Astrocyte of the spinal cord (primary cell): ENCODE results near the gene DLST.

ENCODE experiments used
- DNase-seq: peaks from one replicate; pipeline ENCODE4 v3.0.0; 2011; ENCODE audit warnings: low read depth, low spot score
- H3K4me3 ChIP-seq: 2 replicates; pipeline ENCODE4 v1.5.1; 2011; ENCODE audit warnings: low read depth, mild to moderate bottlenecking, low read length, moderate library complexity
- in situ Hi-C: cut with HindIII; loops from 2 replicates; pipeline ENCODE4 v1.10.0; 2017; ENCODE audit warnings: low sequenced_read_pairs
- TF ChIP-seq, protein P1 (sequence below): IDR thresholded peaks from 2 replicates; pipeline ENCODE4 v1.5.1; 2012; ENCODE audit warnings: low read depth, mild to moderate bottlenecking, low read length, inconsistent platforms

The DLST gene

GRCh38 chr14:74918380-74918779 is 36.7 kb downstream of the DLST start:
- TF ChIP-seq, protein P1, sequence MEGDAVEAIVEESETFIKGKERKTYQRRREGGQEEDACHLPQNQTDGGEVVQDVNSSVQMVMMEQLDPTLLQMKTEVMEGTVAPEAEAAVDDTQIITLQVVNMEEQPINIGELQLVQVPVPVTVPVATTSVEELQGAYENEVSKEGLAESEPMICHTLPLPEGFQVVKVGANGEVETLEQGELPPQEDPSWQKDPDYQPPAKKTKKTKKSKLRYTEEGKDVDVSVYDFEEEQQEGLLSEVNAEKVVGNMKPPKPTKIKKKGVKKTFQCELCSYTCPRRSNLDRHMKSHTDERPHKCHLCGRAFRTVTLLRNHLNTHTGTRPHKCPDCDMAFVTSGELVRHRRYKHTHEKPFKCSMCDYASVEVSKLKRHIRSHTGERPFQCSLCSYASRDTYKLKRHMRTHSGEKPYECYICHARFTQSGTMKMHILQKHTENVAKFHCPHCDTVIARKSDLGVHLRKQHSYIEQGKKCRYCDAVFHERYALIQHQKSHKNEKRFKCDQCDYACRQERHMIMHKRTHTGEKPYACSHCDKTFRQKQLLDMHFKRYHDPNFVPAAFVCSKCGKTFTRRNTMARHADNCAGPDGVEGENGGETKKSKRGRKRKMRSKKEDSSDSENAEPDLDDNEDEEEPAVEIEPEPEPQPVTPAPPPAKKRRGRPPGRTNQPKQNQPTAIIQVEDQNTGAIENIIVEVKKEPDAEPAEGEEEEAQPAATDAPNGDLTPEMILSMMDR: no peak
- in situ Hi-C loops: no loop called here
- no peak overlapping the region for H3K4me3 ChIP-seq
- DNase-seq: no peak

DNA sequence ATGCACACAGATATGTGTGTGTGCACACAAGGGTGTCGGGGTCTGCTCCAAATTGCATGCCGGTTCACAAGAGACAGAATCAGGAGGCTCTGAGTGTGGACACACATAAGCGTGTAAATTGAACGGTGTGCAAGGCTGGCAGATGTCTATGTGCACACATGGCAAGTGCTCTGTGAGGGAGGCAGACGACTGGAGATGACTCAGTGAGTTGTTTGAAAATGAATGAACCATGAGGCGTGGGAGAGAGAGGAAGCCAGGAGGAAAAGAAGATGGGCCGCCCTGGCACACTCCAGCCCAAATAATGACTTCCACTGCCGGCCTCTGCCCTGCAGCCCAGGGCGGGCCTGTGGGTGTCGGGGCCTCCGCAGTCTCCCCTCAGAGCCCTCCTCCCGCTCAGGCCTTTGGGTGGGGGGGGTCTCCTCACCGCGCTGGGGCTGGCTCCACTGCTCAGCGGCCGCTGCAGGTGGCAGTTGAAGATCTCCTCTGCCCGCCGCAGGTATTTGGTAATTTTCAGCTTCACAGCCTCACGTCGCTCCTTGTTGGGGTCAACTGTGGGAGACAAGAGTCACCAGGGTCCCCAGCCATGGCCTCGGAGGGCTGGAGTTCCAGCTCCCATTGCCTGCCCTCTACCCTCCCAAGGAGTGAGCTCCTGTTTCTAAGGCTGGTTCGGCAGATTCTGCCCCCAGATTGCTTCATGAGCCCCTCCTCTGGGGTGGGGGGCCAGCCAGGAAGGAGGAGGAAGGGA is 37.9 kb downstream of the DLST start:
- in situ Hi-C loops: no loop called here
- no peak for DNase-seq
- no peak overlapping the region for H3K4me3 ChIP-seq
- TF ChIP-seq, protein P1: no peak

DNA sequence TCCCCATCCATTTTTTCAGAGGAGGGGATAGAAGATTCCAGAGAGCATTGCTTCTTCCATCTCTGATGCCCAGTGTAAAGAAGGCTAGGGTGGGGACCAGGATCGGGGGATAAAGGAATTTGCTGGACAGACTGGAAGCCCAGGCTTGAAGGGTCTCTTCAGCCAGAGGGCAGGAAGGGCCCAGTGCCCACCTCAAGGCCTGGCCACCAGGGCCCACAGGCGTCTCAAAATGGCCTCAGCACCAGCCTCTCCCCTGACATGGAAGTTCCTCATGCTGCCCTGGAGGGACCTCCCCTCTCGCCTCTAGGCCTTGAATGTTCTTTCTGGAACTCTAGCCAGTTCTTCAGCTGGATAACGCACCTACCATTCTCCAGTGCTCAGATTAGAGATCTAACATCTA is 38.6 kb downstream of the DLST start:
- TF ChIP-seq, protein P1: no peak
- H3K4me3 ChIP-seq: no peak overlapping the region
- DNase-seq: no peak
- in situ Hi-C loops: no loop called here

DNA sequence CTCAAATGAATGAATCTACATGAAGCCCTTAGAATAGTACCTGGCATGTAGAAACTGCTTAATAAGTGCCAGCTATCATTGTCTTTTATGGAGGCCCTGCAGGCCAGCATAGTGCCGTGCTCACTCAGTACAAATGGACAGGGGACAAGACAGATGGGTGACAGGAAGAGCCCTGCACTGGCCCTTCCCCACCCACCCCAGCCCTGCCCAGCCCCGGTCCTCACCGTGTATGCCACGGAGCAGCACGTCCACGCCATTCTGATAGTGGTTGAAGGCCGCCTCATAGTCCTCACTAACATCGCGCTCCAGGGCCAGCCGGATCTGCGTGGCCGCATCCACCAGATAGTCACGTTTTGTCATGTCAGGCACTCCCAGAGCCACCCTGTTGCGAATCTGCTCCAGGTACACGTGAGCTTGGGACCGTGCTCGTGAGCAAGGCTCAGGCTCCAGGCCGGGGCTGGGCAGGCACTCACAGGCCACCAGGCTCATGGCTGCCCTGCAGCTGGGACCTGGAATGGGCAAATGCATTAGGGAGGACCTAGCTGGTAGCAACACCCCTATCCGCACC is 39.4 kb downstream of the DLST start:
- TF ChIP-seq, protein P1: no peak
- in situ Hi-C loops: no loop called here

DNA sequence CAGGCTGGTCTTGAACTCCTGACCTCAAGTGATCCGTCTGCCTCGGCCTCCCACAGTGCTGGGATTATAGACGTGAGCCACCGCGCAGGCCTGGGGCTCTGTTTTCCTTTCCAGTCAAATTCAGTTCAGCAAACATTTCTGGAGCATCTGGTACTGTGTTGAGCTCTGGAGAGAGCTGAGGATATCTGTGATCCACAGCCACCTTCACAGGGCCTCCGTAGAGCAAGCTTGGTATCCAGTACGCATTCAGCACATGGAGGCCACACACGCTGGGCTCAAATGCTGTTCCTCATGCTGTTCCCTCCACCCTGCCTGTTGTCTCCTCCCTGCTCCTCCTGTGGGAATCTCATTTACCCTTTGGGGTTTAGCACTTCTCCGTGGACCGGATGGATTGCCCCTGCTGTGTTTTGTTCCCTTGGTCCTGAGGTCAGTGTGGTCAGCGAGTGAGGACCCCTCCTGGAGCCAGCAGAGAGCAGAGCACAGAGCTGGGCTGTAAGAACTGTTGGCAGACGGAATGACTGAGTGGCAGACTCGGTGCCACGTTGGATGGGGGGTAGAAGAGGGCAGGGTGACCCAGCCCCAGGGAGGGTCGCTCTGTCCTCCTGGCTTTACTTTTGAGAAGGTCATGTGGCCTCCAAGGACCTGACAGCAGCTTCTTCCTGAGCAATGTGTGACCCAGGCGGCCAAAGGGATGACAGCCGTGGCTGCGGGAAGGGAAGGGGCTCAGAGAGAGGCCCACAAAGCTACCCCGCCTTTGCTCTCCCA is 40.5 kb downstream of the DLST start:
- H3K4me3 ChIP-seq: peak overlapping the region; percentile 51
- no peak for DNase-seq
- TF ChIP-seq, protein P1: no peak
- in situ Hi-C loops: no loop called here

More for the DNA sequence above, 39.4 kb downstream of the DLST start:
- no peak for DNase-seq
- H3K4me3 ChIP-seq: no peak overlapping the region

DNA sequence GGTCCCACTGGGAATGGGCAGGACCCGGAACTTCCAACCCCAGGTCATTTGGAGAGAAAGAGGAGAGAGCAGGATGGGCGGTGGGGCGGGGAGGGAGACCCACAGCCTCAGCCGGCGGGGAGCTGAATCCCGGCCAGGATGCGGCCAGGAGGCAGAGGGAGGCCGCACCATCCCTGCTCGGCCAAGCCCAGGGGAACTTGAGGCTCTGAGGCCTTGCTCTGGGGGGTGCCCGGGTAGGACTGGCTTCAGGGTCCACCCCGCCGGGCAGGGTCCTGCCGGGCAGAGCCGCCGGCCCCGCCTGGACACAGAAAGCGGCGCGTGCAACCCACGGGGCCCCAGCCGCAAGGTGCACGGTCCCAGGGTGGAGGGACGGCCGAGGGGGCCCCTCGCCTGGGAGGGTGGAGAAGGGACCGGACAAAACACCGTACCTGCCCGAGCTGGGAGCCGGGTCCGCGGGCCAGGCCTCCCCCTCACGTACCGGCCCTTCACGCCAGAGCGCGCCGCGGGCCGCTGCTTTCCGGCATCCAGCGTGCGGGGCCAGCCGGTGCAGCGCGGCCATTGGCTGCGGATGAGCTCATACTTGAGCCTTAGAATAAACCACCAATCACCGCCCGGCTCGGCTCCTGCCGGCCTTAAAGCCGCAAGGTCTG is 41.2 kb downstream of the DLST start, which contains the start of gene RPS6KL1:
RPS6KL1 (minus strand) TSS at position 509 of the 650 bp plus-strand sequence. CDS start 1,719 bp downstream, outside the sequence.
- TF ChIP-seq, protein P1: no peak
- in situ Hi-C loops: no loop called here
- H3K4me3 ChIP-seq: peak within 1 kb of the TSS; percentile 51
- DNase-seq: peak; percentile 79
